K562 treated with DMSO at 1 percent for 48 hours (cell line): ENCODE results near the gene ZNF322. TPM values are rescaled to one million over a fixed set of nuclear protein-coding genes. Genes with fewer than 3 reads are reported as not detected.

Source experiments
- total RNA-seq: library from RNA; unstranded; fragments of 300-600 nt; gene quantifications from 2 replicates; pipeline ENCODE4 v1.2.3, GENCODE V29; 2022; ENCODE audit warnings: low replicate concordance; ENCODE audit errors: extremely low read depth

ZNF322 gene
- total RNA-seq = not detected in 2 replicates

GRCh38 chr6:26659042-26659999, at the start of gene ZNF322:
ZNF322 (minus strand) TSS chr6:26659746; CDS start chr6:26638553, 21,193 bp downstream.

GRCh38 chr6:26596579-26597388, 62.8 kb downstream of the ZNF322 start, which contains the start of gene ABT1:
ABT1 (plus strand) TSS chr6:26596953; CDS start chr6:26596983, 30 bp downstream.

Other genes with a start within 250 kb of the ZNF322 start
- gene BTN3A3, start 219.2 kb downstream of the ZNF322 start, total RNA-seq = not detected in 2 replicates
- not detected in 2 replicates for gene BTN2A1, start 201.8 kb downstream of the ZNF322 start, total RNA-seq
- not detected in 2 replicates for gene BTN1A1, start 159.4 kb downstream of the ZNF322 start, total RNA-seq
- not detected in 2 replicates for gene HMGN4, start 121.4 kb downstream of the ZNF322 start, total RNA-seq
- gene ABT1, start 62.8 kb downstream of the ZNF322 start, total RNA-seq = not detected in 2 replicates